ENCODE data around the gene OMG.
"Not testable (repeated sequence)": the region's sequence is repeated elsewhere in the genome, so short reads cannot be mapped to it uniquely, and the experiment has no call there.

The OMG gene, protein sequence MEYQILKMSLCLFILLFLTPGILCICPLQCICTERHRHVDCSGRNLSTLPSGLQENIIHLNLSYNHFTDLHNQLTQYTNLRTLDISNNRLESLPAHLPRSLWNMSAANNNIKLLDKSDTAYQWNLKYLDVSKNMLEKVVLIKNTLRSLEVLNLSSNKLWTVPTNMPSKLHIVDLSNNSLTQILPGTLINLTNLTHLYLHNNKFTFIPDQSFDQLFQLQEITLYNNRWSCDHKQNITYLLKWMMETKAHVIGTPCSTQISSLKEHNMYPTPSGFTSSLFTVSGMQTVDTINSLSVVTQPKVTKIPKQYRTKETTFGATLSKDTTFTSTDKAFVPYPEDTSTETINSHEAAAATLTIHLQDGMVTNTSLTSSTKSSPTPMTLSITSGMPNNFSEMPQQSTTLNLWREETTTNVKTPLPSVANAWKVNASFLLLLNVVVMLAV

DNA sequence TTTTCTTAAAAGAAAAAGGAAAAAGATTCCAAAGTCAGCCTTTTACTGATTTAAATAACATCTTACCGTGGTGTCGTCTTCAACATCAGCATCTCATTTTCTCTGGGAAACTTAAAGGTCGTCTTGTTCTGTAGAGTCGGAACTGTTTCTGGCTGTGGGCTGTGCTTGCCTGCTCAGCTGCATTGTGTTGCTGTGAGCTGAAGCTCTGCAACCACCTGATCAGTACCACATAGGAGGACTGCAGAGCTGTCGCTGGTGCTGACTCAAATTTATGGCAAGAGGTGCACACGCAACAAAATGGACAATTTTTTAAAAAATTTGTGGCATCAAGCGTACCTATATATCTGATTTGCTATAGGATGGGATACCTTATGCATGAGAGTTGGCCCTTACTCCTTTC lies at the start of gene OMG:
Gene OMG, minus strand, starts transcription at position 150 of the 400 bp plus-strand sequence. CDS start 908 bp downstream, outside the sequence.
- Histone ChIP-seq H3K79me2 (ENCODE audit: control insufficient read depth, low read length) (no peaks in the 10 kb centered on the region), H3K9me3 (ENCODE audit: control insufficient read depth, insufficient read depth, low read length) (no peaks in the 10 kb centered on the region), H3K4me3 (ENCODE audit: low read length) (no peak within 1 kb of the TSS), H4K20me1 (ENCODE audit: control insufficient read depth, insufficient read depth, low read depth, low read length) (no peaks in the 10 kb centered on the region), H3K4me1 (ENCODE audit: control insufficient read depth, low read length) (no peaks in the 10 kb centered on the region), H3K4me2 (ENCODE audit: low read length) (no peak within 1 kb of the TSS), H3F3A (ENCODE audit: control insufficient read depth, insufficient read depth) (peaks cover 8% of the 10 kb centered on the region; the same call in 1 of the 2 replicates), H3K9me2 (replicated peaks; ENCODE audit: control insufficient read depth, low read length) (no peaks in the 10 kb centered on the region), H3K27me3 (ENCODE audit: control insufficient read depth, low read length) (no peaks in the 10 kb centered on the region), H3K36me3 (ENCODE audit: control insufficient read depth, low read length) (peaks cover 7% of the 10 kb centered on the region; the same call in 1 of the 2 replicates), H3K27ac (ENCODE audit: low read depth, low read length) (no peak within 1 kb of the TSS)
- TF ChIP-seq CTCF (IDR thresholded peaks at IDR 0.05; ENCODE audit: low read depth, low read length, poor library complexity, severe bottlenecking) (no peak), EZH2phosphoT487 (IDR thresholded peaks at IDR 0.05; ENCODE audit: borderline replicate concordance, low read length) (no peak)

DNA sequence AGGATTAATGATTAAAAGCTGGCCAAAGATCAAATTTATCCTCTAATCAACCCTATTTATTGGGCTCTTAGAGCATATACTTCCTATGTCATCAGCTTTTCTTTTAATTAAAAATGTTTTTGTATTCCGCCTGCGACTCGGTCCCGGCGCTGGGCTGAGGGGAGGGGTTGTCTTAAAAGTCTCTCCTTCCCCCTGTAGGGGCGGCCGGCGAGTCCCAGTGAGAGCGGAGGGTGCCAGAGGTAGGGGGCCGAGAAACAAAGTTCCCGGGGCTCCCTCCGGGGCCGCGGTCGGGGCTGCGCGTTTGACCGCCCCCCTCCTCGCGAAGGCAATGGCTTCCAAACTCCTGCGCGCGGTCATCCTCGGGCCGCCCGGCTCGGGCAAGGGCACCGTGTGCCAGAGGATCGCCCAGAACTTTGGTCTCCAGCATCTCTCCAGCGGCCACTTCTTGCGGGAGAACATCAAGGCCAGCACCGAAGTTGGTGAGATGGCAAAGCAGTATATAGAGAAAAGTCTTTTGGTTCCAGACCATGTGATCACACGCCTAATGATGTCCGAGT lies 48.2 kb upstream of the OMG start:
- H3K9me2 ChIP-seq (replicated peaks; ENCODE audit: control insufficient read depth, low read length); H3K79me2 ChIP-seq (ENCODE audit: control insufficient read depth, low read length); H4K20me1 ChIP-seq (ENCODE audit: control insufficient read depth, insufficient read depth, low read depth, low read length); H3K9me3 ChIP-seq (ENCODE audit: control insufficient read depth, insufficient read depth, low read length); H3K27ac ChIP-seq (ENCODE audit: low read depth, low read length); H3K4me3 ChIP-seq (ENCODE audit: low read length); H3F3A ChIP-seq (ENCODE audit: control insufficient read depth, insufficient read depth); H3K4me1 ChIP-seq (ENCODE audit: control insufficient read depth, low read length); H3K27me3 ChIP-seq (ENCODE audit: control insufficient read depth, low read length); H3K4me2 ChIP-seq (ENCODE audit: low read length): not testable (repeated sequence)
- H3K36me3 ChIP-seq (ENCODE audit: control insufficient read depth, low read length) = peaks cover 46% of the 10 kb centered on the region

GRCh38 chr17:31339906-31340661 lies 43.0 kb upstream of the OMG start:
- TF ChIP-seq EZH2phosphoT487 (IDR thresholded peaks at IDR 0.05; ENCODE audit: borderline replicate concordance, low read length) (no peak), CTCF (IDR thresholded peaks at IDR 0.05; ENCODE audit: low read depth, low read length, poor library complexity, severe bottlenecking) (no peak)
- Histone ChIP-seq H3K9me2 (replicated peaks; ENCODE audit: control insufficient read depth, low read length) (no peaks in the 10 kb centered on the region), H3K27me3 (ENCODE audit: control insufficient read depth, low read length) (no peaks in the 10 kb centered on the region), H3K79me2 (ENCODE audit: control insufficient read depth, low read length) (no peaks in the 10 kb centered on the region), H3K4me3 (ENCODE audit: low read length) (no peak overlapping the region), H3K4me1 (ENCODE audit: control insufficient read depth, low read length) (no peaks in the 10 kb centered on the region), H3F3A (ENCODE audit: control insufficient read depth, insufficient read depth) (no peaks in the 10 kb centered on the region), H3K9me3 (ENCODE audit: control insufficient read depth, insufficient read depth, low read length) (no peaks in the 10 kb centered on the region), H3K27ac (ENCODE audit: low read depth, low read length) (no peak overlapping the region), H4K20me1 (ENCODE audit: control insufficient read depth, insufficient read depth, low read depth, low read length) (no peaks in the 10 kb centered on the region), H3K36me3 (ENCODE audit: control insufficient read depth, low read length) (peaks cover 52% of the 10 kb centered on the region), H3K4me2 (ENCODE audit: low read length) (no peak overlapping the region)
